Activated CD8-positive, alpha-beta T cell treated with anti-CD3 and anti-CD28 coated beads, Interleukin-2, amount 10 ng/mL, durations not matched to agents 7 days and 5 days (primary cell): Measurements from ENCODE around the gene JAKMIP2. TPM values are rescaled to one million over a fixed set of nuclear protein-coding genes. Genes with fewer than 3 reads are reported as not detected.
"Not testable (repeated sequence)": the region's sequence is repeated elsewhere in the genome, so short reads cannot be mapped to it uniquely, and the experiment has no call there.

Experiments
- ATAC-seq: fragments of 150-1000 bp; cut with Tn5 transposase; one replicate; pipeline ENCODE4 v1.10.0; 2021; ENCODE audit warnings: moderate library complexity
- CTCF ChIA-PET: fragments of 350-600 bp; sonication (Branson Sonifier 250); formaldehyde crosslinking; loops from one replicate; lab custom pipeline; 2021; ENCODE audit warnings: antibody characterized with exemption; lab: Charles Lee
- POLR2A ChIA-PET: fragments of 350-600 bp; sonication (Branson Sonifier 250); formaldehyde crosslinking; loops from one replicate; lab custom pipeline; 2021; ENCODE audit warnings: antibody characterized with exemption; lab: Charles Lee
- DNase-seq: peaks from one replicate; pipeline ENCODE4 v3.0.0-alpha.2; 2020
- H3K27ac Mint-ChIP-seq: one replicate; pipeline ENCODE4 v1.8.0; 2021; ENCODE audit warnings: mild to moderate bottlenecking, mixed read lengths
- H3K27me3 Mint-ChIP-seq: one replicate; pipeline ENCODE4 v1.8.0; 2021; ENCODE audit warnings: low read depth, mixed read lengths
- H3K36me3 Mint-ChIP-seq: one replicate; pipeline ENCODE4 v1.8.0; 2021; ENCODE audit warnings: low read depth, mixed read lengths
- H3K4me1 Mint-ChIP-seq: one replicate; pipeline ENCODE4 v1.8.0; 2021; ENCODE audit warnings: low read depth, mixed read lengths
- H3K4me3 Mint-ChIP-seq: one replicate; pipeline ENCODE4 v1.8.0; 2021; ENCODE audit warnings: mild to moderate bottlenecking, mixed read lengths
- H3K9me3 Mint-ChIP-seq: one replicate; pipeline ENCODE4 v1.8.0; 2022; ENCODE audit warnings: mixed read lengths; ENCODE audit not compliant: insufficient read depth
- total RNA-seq, 2 experiments: library from RNA; stranded (reverse); gene quantifications; one replicate each; pipeline ENCODE4 v1.2.3, GENCODE V29; 2021

Gene JAKMIP2
- total RNA-seq, 2 experiments from 2014 or later, result 8.2 to 8.9 TPM

GRCh38 chr5:147740864-147741263 is 41.7 kb downstream of the JAKMIP2 start:
- ChIA-PET CTCF (interaction anchor here (1.2 kb wide), 1 partner anchor 82 kb away, joined by 4 read pairs; no protein-coding TSS in a partner anchor), POLR2A (no interaction called here)
- DNase-seq (no peak), ATAC-seq (no peak)
- H3K4me3 Mint-ChIP-seq, result no peak overlapping the region
- no peaks in the 10 kb centered on the region for H3K27me3 Mint-ChIP-seq
- no peak overlapping the region for H3K27ac Mint-ChIP-seq
- H3K4me1 Mint-ChIP-seq, result no peaks in the 10 kb centered on the region
- no peaks in the 10 kb centered on the region for H3K9me3 Mint-ChIP-seq
- H3K36me3 Mint-ChIP-seq, result no peaks in the 10 kb centered on the region

- ATAC-seq, result no peak
- Mint-ChIP-seq H3K4me1 (peaks cover 4% of the 10 kb centered on the region), H3K9me3 (no peaks in the 10 kb centered on the region), H3K27ac (no peak overlapping the region), H3K27me3 (no peaks in the 10 kb centered on the region), H3K4me3 (no peak overlapping the region), H3K36me3 (peaks cover 4% of the 10 kb centered on the region)
- DNase-seq, result no peak
- ChIA-PET POLR2A (no interaction called here), CTCF (no interaction called here)
Measured at GRCh38 chr5:147737921-147738320, 44.6 kb downstream of the JAKMIP2 start.

DNA sequence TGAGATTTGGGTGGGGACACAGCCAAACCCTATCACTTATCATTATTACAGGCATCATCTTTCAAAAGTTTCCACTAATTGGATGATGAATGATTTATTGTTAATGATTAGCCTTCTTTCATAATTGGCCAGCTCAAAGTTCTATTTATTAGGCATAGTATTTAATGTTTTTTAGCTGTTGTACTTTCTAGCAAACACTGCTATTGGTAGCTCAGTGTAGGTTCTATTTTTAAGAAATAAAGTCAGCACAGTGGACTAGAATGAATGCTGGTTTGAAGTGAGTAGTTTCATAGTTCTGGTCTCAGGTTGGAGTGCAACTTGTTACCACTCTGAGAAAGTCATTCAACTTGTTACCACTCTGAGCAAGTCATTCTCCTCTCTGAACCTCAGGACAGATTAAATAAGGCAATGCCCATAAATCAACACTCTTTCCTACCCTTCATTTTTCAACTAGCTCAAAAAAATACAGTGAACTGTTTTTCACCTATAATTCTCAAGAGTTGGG is 46.9 kb downstream of the JAKMIP2 start:
- Mint-ChIP-seq H3K9me3 (no peaks in the 10 kb centered on the region), H3K27ac (no peak overlapping the region), H3K27me3 (no peaks in the 10 kb centered on the region), H3K36me3 (peaks cover 4% of the 10 kb centered on the region), H3K4me1 (peaks cover 4% of the 10 kb centered on the region), H3K4me3 (no peak overlapping the region)
- DNase-seq (no peak), ATAC-seq (no peak)
- CTCF ChIA-PET, result interaction anchor here (1.0 kb wide), 1 partner anchor 11 kb away, joined by 3 read pairs; no protein-coding TSS in a partner anchor
- POLR2A ChIA-PET, result no interaction called here

- no peaks in the 10 kb centered on the region for H3K27me3 Mint-ChIP-seq
- DNase-seq, result no peak
- no peak for ATAC-seq
- ChIA-PET POLR2A (no interaction called here), CTCF (interaction anchor here (1.0 kb wide), 1 partner anchor 12 kb away, joined by 3 read pairs; no protein-coding TSS in a partner anchor)
- H3K36me3 Mint-ChIP-seq, result peaks cover 4% of the 10 kb centered on the region
- H3K4me3 Mint-ChIP-seq, result no peak overlapping the region
- no peaks in the 10 kb centered on the region for H3K9me3 Mint-ChIP-seq
- peaks cover 4% of the 10 kb centered on the region for H3K4me1 Mint-ChIP-seq
- no peak overlapping the region for H3K27ac Mint-ChIP-seq
Measured at GRCh38 chr5:147734894-147735293, 47.6 kb downstream of the JAKMIP2 start.

- H3K36me3 Mint-ChIP-seq, result peaks cover 4% of the 10 kb centered on the region
- POLR2A ChIA-PET, result no interaction called here
- H3K4me1 Mint-ChIP-seq, result peaks cover 4% of the 10 kb centered on the region
- no peak overlapping the region for H3K27ac Mint-ChIP-seq
- no peaks in the 10 kb centered on the region for H3K27me3 Mint-ChIP-seq
- ATAC-seq (no peak), DNase-seq (no peak)
- no peaks in the 10 kb centered on the region for H3K9me3 Mint-ChIP-seq
- CTCF ChIA-PET, result no interaction called here
- no peak overlapping the region for H3K4me3 Mint-ChIP-seq
Measured at GRCh38 chr5:147733075-147733474, 49.5 kb downstream of the JAKMIP2 start.

GRCh38 chr5:147732291-147732883 is 50.1 kb downstream of the JAKMIP2 start:
- ChIA-PET CTCF (no interaction called here), POLR2A (no interaction called here)
- Mint-ChIP-seq H3K9me3 (no peaks in the 10 kb centered on the region), H3K4me1 (peaks cover 4% of the 10 kb centered on the region), H3K4me3 (no peak overlapping the region), H3K27ac (no peak overlapping the region), H3K36me3 (peaks cover 4% of the 10 kb centered on the region), H3K27me3 (no peaks in the 10 kb centered on the region)
- no peak for DNase-seq
- ATAC-seq, result no peak

DNA sequence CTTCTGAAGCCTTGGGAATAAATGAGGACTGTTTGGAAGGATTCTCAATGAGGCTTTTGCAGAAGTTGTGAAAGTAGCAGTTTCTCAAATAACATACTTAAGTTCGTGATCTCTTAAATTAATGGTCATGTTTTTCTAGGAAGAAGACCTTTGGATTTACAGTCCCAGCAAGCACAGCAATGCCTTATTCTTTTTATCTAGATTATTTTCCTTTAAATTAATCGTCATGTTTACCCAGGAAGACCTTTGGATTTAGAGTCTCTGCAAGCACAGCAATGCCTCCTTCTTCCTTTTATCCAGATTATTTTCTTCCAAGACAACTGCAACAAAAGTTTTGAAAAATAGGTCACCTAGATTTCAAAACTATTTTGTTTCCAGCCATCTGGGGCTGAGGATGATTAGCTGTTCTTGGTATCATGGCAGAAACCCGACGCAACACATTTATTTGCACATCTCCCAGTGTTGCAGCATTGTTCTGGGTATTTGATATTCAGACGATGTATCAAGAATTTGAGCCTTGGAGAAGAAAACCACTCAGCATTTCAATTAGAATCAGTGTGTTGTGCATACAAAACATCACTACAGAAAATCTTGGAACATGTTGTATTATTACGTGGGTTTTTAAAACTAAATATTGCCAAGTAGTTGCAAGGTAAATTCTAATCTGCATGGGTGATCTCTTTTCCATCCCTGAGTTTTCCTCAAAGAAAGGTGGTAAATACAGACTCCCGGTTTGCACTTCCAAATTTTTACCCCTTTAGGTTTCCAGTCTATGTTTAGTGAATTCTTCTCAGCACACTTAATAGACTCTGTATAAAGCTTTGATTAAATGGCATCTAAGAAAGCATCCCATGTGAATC is 50.9 kb downstream of the JAKMIP2 start:
- POLR2A ChIA-PET, result no interaction called here
- peaks cover 4% of the 10 kb centered on the region for H3K36me3 Mint-ChIP-seq
- CTCF ChIA-PET, result no interaction called here

DNA sequence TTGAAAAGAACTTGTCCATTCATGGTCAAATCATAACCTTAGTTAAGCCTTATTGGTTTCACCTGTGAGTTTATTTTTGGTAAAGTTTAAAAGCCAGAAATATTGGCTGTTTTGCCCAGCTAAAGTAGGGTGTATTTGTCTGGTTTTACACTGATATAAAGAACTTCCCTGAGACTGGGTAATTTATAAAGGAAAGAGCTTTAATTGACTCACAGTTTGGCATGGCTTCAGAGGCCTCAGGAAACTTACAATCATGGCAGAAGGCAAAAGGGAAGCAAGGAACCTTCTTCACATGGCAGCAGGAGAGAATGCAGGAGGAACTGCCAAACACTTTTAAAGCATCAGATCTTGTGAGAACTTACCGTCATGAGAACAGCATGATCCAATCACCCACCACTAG is 55.3 kb downstream of the JAKMIP2 start:
- Mint-ChIP-seq H3K27ac (no peak overlapping the region), H3K4me1 (no peaks in the 10 kb centered on the region), H3K36me3 (no peaks in the 10 kb centered on the region), H3K4me3 (no peak overlapping the region), H3K27me3 (no peaks in the 10 kb centered on the region), H3K9me3 (peaks cover 3% of the 10 kb centered on the region)
- ChIA-PET POLR2A (no interaction called here), CTCF (no interaction called here)
- DNase-seq (no peak), ATAC-seq (no peak)

More for the DNA sequence above, 50.9 kb downstream of the JAKMIP2 start:
- H3K4me3 Mint-ChIP-seq, result no peak overlapping the region
- no peaks in the 10 kb centered on the region for H3K27me3 Mint-ChIP-seq
- ATAC-seq (no peak), DNase-seq (no peak)
- H3K4me1 Mint-ChIP-seq, result peaks cover 4% of the 10 kb centered on the region
- no peaks in the 10 kb centered on the region for H3K9me3 Mint-ChIP-seq
- H3K27ac Mint-ChIP-seq, result no peak overlapping the region

GRCh38 chr5:147721191-147721960 is 61.2 kb downstream of the JAKMIP2 start:
- H3K27ac Mint-ChIP-seq, DNase-seq, H3K4me1 Mint-ChIP-seq, ATAC-seq, POLR2A ChIA-PET, H3K4me3 Mint-ChIP-seq, H3K9me3 Mint-ChIP-seq, H3K36me3 Mint-ChIP-seq, H3K27me3 Mint-ChIP-seq, CTCF ChIA-PET: not testable (repeated sequence)

DNA sequence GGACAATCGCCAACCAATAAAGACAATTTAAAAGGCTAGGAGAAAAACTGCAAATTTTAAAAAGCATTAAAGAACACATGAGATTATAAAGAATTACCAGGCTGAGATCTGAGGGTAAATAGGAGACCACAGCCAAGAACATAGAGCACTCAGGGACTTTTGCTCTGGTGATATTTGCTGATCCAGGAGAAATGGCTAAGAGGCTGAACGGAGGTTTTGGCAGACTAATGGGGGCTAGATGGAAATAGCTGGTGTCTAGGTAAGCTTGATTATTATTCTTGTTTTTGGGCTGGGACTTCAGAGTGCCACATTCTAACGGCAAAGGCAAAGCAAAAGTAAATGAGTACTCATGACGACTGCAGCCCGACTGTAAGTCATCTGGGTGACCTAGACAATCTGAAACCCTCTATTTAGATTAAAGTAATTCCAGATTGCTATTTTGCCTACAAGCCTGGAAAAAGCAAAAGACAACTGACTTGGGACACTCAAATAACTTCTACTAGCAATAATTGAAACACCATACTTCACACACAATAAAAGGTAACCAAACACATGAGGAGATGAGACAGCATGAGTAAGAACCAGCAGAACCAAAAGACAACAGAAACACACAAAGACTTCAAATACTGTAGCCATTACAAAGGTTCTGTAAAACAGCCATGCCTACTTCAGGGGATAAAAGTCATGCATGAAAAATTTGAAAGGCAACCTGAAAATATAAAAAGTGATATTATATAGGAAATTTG is 68.8 kb downstream of the JAKMIP2 start:
- ATAC-seq, result no peak
- no peaks in the 10 kb centered on the region for H3K9me3 Mint-ChIP-seq
- H3K4me1 Mint-ChIP-seq, result no peaks in the 10 kb centered on the region
- POLR2A ChIA-PET, result no interaction called here
- H3K4me3 Mint-ChIP-seq, result no peak overlapping the region
- CTCF ChIA-PET, result no interaction called here
- DNase-seq, result no peak
- no peak overlapping the region for H3K27ac Mint-ChIP-seq
- no peaks in the 10 kb centered on the region for H3K36me3 Mint-ChIP-seq
- H3K27me3 Mint-ChIP-seq, result no peaks in the 10 kb centered on the region

- DNase-seq (no peak), ATAC-seq (no peak)
- no peak overlapping the region for H3K27ac Mint-ChIP-seq
- no peaks in the 10 kb centered on the region for H3K36me3 Mint-ChIP-seq
- H3K27me3 Mint-ChIP-seq, result no peaks in the 10 kb centered on the region
- H3K4me3 Mint-ChIP-seq, result no peak overlapping the region
- no peaks in the 10 kb centered on the region for H3K4me1 Mint-ChIP-seq
- H3K9me3 Mint-ChIP-seq, result no peaks in the 10 kb centered on the region
- CTCF ChIA-PET, result no interaction called here
- POLR2A ChIA-PET, result no interaction called here
Measured at GRCh38 chr5:147712598-147712997, 69.9 kb downstream of the JAKMIP2 start.
